Activated CD4-positive, alpha-beta memory T cell treated with anti-CD3 and anti-CD28 coated beads, Interleukin-2, amount 10 ng/mL, durations not matched to agents 7 days and 5 days (primary cell): ENCODE data around the gene FERMT3. TPM values are rescaled to one million over a fixed set of nuclear protein-coding genes. Genes with fewer than 3 reads are reported as not detected.

Experiments used
- CTCF ChIA-PET: fragments of 350-600 bp; sonication (Branson Sonifier 250); formaldehyde crosslinking; loops from one replicate; lab custom pipeline; 2021; ENCODE audit warnings: antibody characterized with exemption, inconsistent platforms; lab: Charles Lee
- POLR2A ChIA-PET: fragments of 350-600 bp; sonication (Branson Sonifier 250); formaldehyde crosslinking; loops from one replicate; lab custom pipeline; 2021; ENCODE audit warnings: antibody characterized with exemption; lab: Charles Lee
- DNase-seq: peaks from one replicate; pipeline ENCODE4 v3.0.0-alpha.2; 2020
- H3K27ac Mint-ChIP-seq: one replicate; pipeline ENCODE4 v1.8.0; 2021; ENCODE audit warnings: mild to moderate bottlenecking, mixed read lengths
- H3K27me3 Mint-ChIP-seq: one replicate; pipeline ENCODE4 v1.8.0; 2021; ENCODE audit warnings: mixed read lengths
- H3K36me3 Mint-ChIP-seq: one replicate; pipeline ENCODE4 v1.8.0; 2021; ENCODE audit warnings: low read depth, mixed read lengths
- H3K4me1 Mint-ChIP-seq: one replicate; pipeline ENCODE4 v1.8.0; 2021; ENCODE audit warnings: mixed read lengths
- H3K4me3 Mint-ChIP-seq: one replicate; pipeline ENCODE4 v1.8.0; 2021; ENCODE audit warnings: mild to moderate bottlenecking, mixed read lengths
- H3K9me3 Mint-ChIP-seq: one replicate; pipeline ENCODE4 v1.8.0; 2021; ENCODE audit warnings: mixed read lengths
- total RNA-seq, 2 experiments: library from RNA; stranded (reverse); gene quantifications; one replicate each; pipeline ENCODE4 v1.2.3, GENCODE V29; 2021

Gene FERMT3
- total RNA-seq, 2 experiments from 2014 or later: 195 to 199 TPM

DNA sequence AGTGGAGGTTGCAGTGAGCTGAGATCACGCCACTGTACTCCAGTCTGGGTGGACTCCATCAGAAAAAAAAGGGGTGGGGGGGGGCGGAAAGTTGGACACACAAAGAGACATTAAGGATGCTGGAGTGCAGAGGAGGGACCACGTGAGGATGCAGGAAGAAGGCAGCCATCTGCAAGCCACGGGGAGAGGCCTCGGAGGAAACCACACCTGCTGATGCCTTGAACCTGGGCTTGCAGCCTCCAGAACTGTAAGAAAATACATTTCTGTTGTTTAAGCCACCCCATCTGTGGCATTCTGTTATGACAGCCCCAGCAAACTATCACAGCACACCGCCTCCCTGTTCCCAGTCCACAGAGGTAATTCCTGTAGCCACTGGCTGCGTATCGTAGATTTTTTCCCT, 29.8 kb upstream of the FERMT3 start:
- ChIA-PET POLR2A (interaction anchor here (2.4 to 3.6 kb wide), 2 partner anchors 8 to 10 kb away, joined by 6 to 20 read pairs; partner anchors contain the start of gene STIP1), CTCF (interaction anchor here (1.1 kb wide), 1 partner anchor 28 kb away, joined by 3 read pairs; no protein-coding TSS in a partner anchor)
- peak; percentile 41 for DNase-seq
- Mint-ChIP-seq H3K27ac (peak overlapping the region; percentile 65), H3K9me3 (peaks cover 7% of the 10 kb centered on the region), H3K4me1 (peaks cover 32% of the 10 kb centered on the region), H3K27me3 (no peaks in the 10 kb centered on the region), H3K4me3 (no peak overlapping the region), H3K36me3 (peaks cover 6% of the 10 kb centered on the region)

DNA sequence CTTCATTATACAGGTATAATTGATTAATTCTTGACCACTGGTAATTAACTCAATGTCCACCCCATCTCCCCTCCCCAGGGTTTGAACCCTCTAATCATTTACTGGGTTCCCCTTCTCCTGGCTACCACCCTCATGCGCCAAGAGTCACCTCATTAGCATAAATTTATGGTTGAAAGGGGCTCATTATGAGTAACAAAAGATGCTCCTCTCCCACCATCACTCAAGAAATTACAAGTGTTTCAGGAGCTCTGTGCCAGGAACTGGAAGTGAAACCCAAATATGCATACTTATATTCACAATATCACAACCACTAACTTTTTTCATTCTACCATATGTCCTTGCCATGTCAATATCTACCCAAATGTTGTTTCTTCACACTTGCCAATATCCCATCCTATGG, 28.3 kb upstream of the FERMT3 start:
- H3K36me3 Mint-ChIP-seq: peaks cover 9% of the 10 kb centered on the region
- POLR2A ChIA-PET: interaction anchor here (2.4 kb wide), 1 partner anchor 12 kb away, joined by 6 read pairs; no protein-coding TSS in a partner anchor
- H3K4me3 Mint-ChIP-seq: no peak overlapping the region
- CTCF ChIA-PET: interaction anchor here (1.0 kb wide), 1 partner anchor 9 kb away, joined by 3 read pairs; no protein-coding TSS in a partner anchor
- H3K27ac Mint-ChIP-seq: no peak overlapping the region
- no peak for DNase-seq
- H3K9me3 Mint-ChIP-seq: peaks cover 7% of the 10 kb centered on the region
- no peaks in the 10 kb centered on the region for H3K27me3 Mint-ChIP-seq
- H3K4me1 Mint-ChIP-seq: peaks cover 41% of the 10 kb centered on the region

DNA sequence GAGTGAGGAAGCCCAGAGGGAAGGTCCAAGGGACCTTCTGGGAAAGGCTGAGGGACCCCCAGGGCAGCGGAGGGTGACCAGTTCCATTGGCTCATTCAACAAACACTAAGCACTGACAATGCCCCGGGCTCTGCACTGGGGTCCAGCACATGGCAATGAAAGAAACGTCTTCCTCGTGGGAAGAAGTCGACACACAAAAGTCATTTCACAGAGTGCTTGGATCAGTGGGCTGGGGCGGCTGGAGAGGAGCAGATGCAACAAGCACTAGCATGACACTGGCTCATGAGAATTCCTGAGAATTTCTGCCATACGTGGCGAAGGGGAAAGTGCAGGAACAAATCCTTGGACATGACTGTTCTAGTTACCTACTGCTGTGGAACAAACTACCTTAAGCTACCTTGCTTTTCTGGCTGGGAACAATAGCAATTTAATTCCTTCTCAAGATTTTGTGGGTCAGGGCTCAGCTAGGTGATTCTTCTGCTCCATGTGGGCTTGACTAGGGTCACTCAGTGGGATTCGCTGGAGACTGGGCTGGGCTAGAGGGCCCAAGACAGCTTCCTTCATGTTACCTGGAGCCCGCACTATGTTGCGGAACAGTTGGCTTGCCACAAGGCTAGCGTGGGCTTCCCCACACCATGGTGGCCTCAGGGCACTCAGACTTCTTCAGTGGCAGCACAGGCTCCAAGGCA, 27.4 kb upstream of the FERMT3 start:
- DNase-seq: no peak
- Mint-ChIP-seq H3K36me3 (peaks cover 7% of the 10 kb centered on the region), H3K27me3 (no peaks in the 10 kb centered on the region), H3K4me3 (no peak overlapping the region), H3K9me3 (peaks cover 5% of the 10 kb centered on the region), H3K27ac (no peak overlapping the region), H3K4me1 (peaks cover 50% of the 10 kb centered on the region)
- CTCF ChIA-PET: interaction anchor here (1.0 kb wide), 1 partner anchor 10 kb away, joined by 3 read pairs; no protein-coding TSS in a partner anchor
- POLR2A ChIA-PET: interaction anchor here (2.4 kb wide), 1 partner anchor 13 kb away, joined by 6 read pairs; no protein-coding TSS in a partner anchor

DNA sequence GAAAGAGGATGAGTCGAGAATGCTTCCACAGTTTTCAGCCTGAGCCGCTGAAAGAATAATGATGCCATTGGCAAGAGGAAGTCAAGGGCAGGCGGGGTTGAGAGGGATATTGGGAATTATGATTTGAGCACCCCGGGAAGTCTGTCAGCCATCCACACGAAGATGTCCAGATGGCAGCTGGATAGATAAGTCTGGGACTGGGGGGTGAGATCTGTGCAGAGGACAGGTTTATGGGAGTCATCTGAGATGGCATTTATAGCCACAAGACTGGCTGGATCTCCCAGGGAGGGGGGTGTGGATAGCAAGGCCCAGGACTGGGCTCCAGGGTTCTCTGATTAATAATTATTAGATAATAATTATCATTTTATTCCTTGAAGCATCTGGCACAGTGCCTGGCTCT, 25.6 kb upstream of the FERMT3 start:
- CTCF ChIA-PET: interaction anchor here (1.0 to 1.4 kb wide), 3 partner anchors 23 to 28 kb away, joined by 3 read pairs; partner anchors contain the start of gene FERMT3
- Mint-ChIP-seq H3K4me1 (peaks cover 58% of the 10 kb centered on the region), H3K4me3 (no peak overlapping the region), H3K9me3 (peaks cover 3% of the 10 kb centered on the region), H3K27ac (no peak overlapping the region), H3K36me3 (peaks cover 8% of the 10 kb centered on the region), H3K27me3 (no peaks in the 10 kb centered on the region)
- POLR2A ChIA-PET: interaction anchor here (0.9 to 2.4 kb wide), 3 partner anchors 14 to 25 kb away, joined by 3 to 13 read pairs (median 6); partner anchors contain the start of gene FERMT3
- DNase-seq: no peak

DNA sequence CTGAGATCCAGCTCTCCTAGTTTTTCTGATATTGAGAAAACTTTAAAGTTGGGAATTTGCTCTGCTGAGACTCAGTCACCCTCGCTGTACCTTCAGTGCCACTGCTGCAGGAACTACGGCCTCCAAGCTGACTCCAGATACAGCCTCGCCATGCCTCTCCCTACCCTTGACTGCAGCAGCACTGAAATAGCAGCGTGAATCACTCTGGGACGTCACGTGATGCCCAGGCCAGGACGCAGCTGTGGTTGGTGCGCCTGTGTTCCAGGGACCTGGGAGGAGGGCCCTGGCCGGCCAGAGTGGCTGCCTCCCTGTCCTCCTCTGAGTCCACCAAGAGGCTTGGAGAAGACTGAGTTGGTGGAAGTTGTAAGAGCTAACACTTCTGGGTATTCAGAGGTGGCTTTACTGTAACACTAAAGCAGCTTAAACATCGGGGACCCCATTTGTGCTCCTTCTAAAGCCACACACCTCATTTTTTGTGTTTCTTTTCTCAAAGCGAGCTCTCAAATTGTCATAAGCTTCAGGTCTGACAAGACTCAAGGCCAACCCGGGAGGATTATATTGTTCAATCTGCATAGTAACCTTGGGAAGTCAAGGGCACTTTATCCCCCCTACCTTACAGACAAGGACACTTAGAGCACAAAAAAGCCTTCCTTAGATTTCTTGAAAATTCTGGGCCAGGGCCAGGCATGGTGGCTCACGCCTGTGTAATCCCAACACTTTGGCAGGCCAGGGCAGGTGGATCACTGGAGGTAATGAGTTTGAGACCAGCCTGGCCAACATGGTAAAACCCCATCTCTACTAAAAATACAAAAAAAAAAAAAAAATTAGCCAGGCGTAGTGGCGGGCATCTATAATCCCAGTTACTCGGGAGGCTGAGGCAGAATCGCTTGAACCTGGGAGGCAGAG, 24.8 kb upstream of the FERMT3 start:
- peaks cover 10% of the 10 kb centered on the region for H3K36me3 Mint-ChIP-seq
- CTCF ChIA-PET: interaction anchor here (0.6 to 1.4 kb wide), 6 partner anchors 22 to 392 kb away, joined by 3 to 5 read pairs (median 4); partner anchors contain the start of gene FERMT3
- peaks cover 54% of the 10 kb centered on the region for H3K4me1 Mint-ChIP-seq
- H3K27ac Mint-ChIP-seq: no peak overlapping the region
- H3K9me3 Mint-ChIP-seq: peaks cover 3% of the 10 kb centered on the region
- H3K27me3 Mint-ChIP-seq: no peaks in the 10 kb centered on the region
- POLR2A ChIA-PET: interaction anchor here (0.9 to 2.4 kb wide), 3 partner anchors 15 to 25 kb away, joined by 3 to 13 read pairs (median 6); partner anchors contain the start of gene FERMT3
- no peak overlapping the region for H3K4me3 Mint-ChIP-seq
- DNase-seq: peak; percentile 61

DNA sequence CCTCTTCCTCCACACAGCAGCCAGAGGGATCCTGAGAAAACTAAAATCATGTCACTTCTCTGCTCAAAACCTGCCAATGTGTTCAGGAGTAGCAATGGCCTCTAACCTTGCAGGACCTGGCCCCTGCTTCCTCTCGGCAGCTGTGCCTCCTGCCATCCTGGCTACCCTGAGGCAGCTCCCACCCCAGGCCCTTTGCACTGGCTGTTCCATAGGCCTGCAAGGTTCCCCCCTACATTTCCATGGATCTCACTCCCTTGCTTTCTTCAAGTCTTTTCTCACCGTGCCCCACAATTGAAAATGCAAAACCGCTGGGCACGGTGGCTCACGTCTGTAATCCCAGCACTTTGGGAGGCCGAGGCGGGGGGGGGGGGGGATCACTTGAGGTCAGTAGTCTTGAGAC, 22.6 kb upstream of the FERMT3 start:
- Mint-ChIP-seq H3K36me3 (peaks cover 19% of the 10 kb centered on the region), H3K4me3 (no peak overlapping the region), H3K27ac (no peak overlapping the region), H3K27me3 (no peaks in the 10 kb centered on the region), H3K9me3 (no peaks in the 10 kb centered on the region), H3K4me1 (peaks cover 46% of the 10 kb centered on the region)
- no peak for DNase-seq
- POLR2A ChIA-PET: interaction anchor here (1.3 to 15.6 kb wide), 6 partner anchors 9 to 182 kb away, joined by 3 to 272 read pairs (median 24); partner anchors contain the start of genes FERMT3, NUDT22 and TRPT1
- CTCF ChIA-PET: interaction anchor here (1.8 to 6.5 kb wide), 3 partner anchors 10 to 31 kb away, joined by 5 to 71 read pairs (median 6); partner anchors contain the start of gene FERMT3

DNA sequence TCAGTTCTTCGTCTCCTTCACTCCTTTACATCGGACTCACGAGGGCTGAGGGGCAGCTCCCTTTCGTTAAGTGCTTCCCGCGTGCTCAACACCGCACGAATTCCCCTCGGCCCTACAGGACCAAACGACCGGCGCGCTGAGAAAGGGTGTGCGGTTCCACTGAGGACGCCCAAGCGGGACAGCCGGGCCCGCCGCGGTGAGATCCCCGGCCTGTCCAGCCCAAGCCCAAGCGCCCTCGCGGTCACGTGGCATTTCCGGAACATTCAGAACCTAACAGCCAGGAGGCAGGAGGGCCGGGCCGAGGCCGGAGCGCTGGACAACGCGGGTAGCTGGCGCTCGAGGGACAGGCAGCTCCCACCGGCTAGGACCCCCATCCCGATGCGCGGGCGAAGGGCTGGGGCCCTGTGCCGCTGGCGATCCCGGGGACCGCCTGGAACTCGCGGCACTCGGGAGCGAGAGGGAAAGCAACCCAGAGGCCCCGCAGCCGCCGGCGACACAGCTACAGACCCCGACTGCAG, 21.3 kb upstream of the FERMT3 start:
- POLR2A ChIA-PET: interaction anchor here (0.6 to 15.6 kb wide), 35 partner anchors 10 to 1431 kb away, joined by 3 to 272 read pairs (median 5); partner anchors contain the start of genes BAD, DNAJC4, ESRRA and FERMT3
- no peak overlapping the region for H3K4me3 Mint-ChIP-seq
- no peaks in the 10 kb centered on the region for H3K9me3 Mint-ChIP-seq

DNA sequence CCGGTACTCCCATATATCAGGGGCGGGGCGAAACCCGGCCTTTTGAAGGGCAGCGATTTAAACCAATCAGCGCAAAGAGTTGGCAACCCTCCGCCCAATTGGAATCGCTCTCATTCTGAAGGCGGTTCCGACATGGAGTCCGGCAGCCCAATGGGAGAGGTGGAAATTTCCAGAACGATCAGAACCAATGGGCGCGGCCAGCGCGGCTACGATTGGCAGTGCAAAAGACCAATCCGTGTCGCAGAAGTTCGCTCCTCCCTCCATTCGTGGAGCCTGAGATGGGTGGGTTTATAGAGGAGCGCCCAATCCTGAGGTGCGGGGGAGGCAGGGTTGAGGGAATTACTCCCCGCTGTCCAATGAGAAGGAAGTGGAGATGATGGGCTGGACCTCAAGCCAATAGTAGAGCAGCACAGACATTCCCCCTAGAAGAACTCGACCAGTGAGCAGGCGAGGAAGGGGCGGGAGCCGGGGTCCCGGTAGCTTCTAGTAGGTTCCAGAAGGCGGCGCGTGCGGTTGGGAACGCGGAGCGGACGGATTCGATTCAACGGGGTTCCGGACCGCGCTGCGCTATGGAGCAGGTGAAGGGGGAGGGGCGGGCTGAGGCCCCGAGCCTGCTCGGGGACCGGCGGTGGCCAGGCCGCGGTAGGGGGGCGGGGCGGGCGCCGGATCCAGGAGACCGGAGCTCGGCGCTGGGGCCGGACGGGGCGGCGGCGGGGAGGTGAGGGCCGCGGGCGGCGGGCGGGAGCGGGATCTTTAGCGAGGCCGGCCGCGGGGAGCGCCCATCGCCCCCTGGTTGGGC, 20.6 kb upstream of the FERMT3 start, which contains the start of gene STIP1:
TSS of gene STIP1 (plus strand) at position 479 of the 799 bp plus-strand sequence. CDS start at position 570, 91 bp downstream.
- peak; percentile 99 for DNase-seq
- ChIA-PET CTCF (interaction anchor here (0.6 to 6.5 kb wide), 14 partner anchors 10 to 418 kb away, joined by 3 to 71 read pairs (median 4); partner anchors contain the start of genes ESRRA, FERMT3, NUDT22 and PRDX5), POLR2A (interaction anchor here (0.6 to 15.6 kb wide), 30 partner anchors 11 to 1432 kb away, joined by 3 to 272 read pairs (median 5); partner anchors contain the start of genes BAD, DNAJC4, ESRRA and FERMT3)
- H3K27ac Mint-ChIP-seq: peak within 1 kb of the TSS; percentile 99
- no peaks in the 10 kb centered on the region for H3K27me3 Mint-ChIP-seq
- no peaks in the 10 kb centered on the region for H3K9me3 Mint-ChIP-seq
- H3K4me3 Mint-ChIP-seq: no peak within 1 kb of the TSS
- H3K36me3 Mint-ChIP-seq: peaks cover 28% of the 10 kb centered on the region
- peaks cover 56% of the 10 kb centered on the region for H3K4me1 Mint-ChIP-seq

More for the DNA sequence above, 21.3 kb upstream of the FERMT3 start:
- no peak for DNase-seq
- Mint-ChIP-seq H3K27me3 (no peaks in the 10 kb centered on the region), H3K4me1 (peaks cover 52% of the 10 kb centered on the region), H3K36me3 (peaks cover 23% of the 10 kb centered on the region), H3K27ac (peak overlapping the region; percentile 99)
- CTCF ChIA-PET: interaction anchor here (0.6 to 6.5 kb wide), 15 partner anchors 10 to 1280 kb away, joined by 3 to 71 read pairs (median 3); partner anchors contain the start of genes FERMT3, PRDX5 and TRMT112

DNA sequence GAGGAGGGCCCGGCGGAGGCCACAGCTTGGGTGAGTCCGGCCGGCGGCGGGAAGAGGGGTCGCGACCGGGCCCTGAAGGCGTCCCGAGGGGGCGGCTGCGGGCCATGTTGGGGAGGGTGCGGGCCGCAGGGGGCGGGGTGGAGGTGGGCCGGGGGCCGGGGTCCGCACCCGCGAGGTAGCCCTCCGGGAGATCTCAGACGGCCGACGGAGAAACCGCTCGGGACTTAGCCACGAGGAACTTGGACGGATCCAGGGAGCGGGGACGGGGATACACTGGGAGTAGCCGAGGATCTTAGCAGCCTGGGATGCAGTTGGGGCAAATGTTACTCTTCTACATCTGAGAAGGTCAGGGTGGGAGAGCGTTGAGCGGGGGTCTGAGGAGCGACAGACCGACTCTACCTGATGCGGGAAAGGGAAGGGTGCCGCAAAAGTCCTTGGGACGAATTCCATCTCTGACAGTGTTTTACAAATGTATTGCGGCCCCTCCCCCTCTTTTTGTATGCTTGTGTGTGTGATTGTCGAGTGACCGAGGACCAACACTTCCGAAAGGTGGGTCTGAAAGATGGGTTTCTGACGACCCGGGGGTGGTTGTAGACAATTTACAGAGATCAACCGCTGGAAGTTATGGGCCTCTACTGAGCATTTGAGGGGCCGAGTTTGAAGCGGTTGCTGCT, 19.9 kb upstream of the FERMT3 start:
- Mint-ChIP-seq H3K27ac (no peak overlapping the region), H3K36me3 (peaks cover 28% of the 10 kb centered on the region), H3K4me1 (peaks cover 55% of the 10 kb centered on the region), H3K9me3 (no peaks in the 10 kb centered on the region), H3K27me3 (no peaks in the 10 kb centered on the region), H3K4me3 (no peak overlapping the region)
- ChIA-PET POLR2A (interaction anchor here (0.9 to 15.6 kb wide), 23 partner anchors 11 to 1432 kb away, joined by 3 to 272 read pairs (median 9); partner anchors contain the start of genes BAD, ESRRA, FERMT3 and FKBP2), CTCF (interaction anchor here (0.6 to 6.5 kb wide), 18 partner anchors 11 to 348 kb away, joined by 3 to 71 read pairs (median 4); partner anchors contain the start of genes CATSPERZ, ESRRA, FERMT3 and FKBP2)
- peak; percentile 67 for DNase-seq

DNA sequence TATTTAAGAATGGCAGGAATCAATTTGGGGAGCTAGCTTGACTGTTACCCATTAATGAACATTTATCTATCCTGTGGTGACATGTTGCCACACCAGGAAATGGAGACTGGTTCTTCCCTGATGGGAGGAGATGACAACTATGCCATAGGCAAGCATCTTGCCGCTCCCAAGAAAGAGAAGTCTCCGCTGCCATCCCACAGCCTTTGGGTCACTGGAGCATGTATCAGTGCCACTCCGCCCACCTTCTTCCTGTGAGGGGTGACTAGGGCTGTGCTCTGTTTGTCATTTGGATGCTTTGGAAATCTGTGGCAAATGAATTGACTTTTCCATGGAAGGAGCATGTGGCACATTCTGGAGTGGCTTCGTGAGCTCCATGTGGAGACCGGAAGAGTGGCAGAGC, 14.1 kb upstream of the FERMT3 start:
- peaks cover 68% of the 10 kb centered on the region for H3K36me3 Mint-ChIP-seq
- DNase-seq: no peak
- H3K4me1 Mint-ChIP-seq: peaks cover 44% of the 10 kb centered on the region
- no peaks in the 10 kb centered on the region for H3K27me3 Mint-ChIP-seq
- CTCF ChIA-PET: interaction anchor here (2.7 kb wide), 1 partner anchor 13 kb away, joined by 10 read pairs; no protein-coding TSS in a partner anchor
- H3K4me3 Mint-ChIP-seq: no peak overlapping the region
- H3K9me3 Mint-ChIP-seq: no peaks in the 10 kb centered on the region
- peak overlapping the region; percentile 56 for H3K27ac Mint-ChIP-seq
- POLR2A ChIA-PET: interaction anchor here (1.0 to 15.6 kb wide), 3 partner anchors 13 to 112 kb away, joined by 3 to 272 read pairs (median 3); partner anchors contain the start of gene FERMT3
